HG03432 (cell line): ENCODE measurements around the gene NHLH2.

Experiments
- ATAC-seq: cut with Tn5 transposase; IDR thresholded peaks from one replicate; pipeline ENCODE4 v1.9.1; 2021; ENCODE audit warnings: mild to moderate bottlenecking, moderate library complexity; ENCODE audit not compliant: unreplicated experiment

NHLH2 gene

GRCh38 chr1:115805597-115805996 lies 35.3 kb downstream of the NHLH2 start:
- ATAC-seq: no peak

- no peak for ATAC-seq
Observed at GRCh38 chr1:115802416-115802815, 38.5 kb downstream of the NHLH2 start.

DNA sequence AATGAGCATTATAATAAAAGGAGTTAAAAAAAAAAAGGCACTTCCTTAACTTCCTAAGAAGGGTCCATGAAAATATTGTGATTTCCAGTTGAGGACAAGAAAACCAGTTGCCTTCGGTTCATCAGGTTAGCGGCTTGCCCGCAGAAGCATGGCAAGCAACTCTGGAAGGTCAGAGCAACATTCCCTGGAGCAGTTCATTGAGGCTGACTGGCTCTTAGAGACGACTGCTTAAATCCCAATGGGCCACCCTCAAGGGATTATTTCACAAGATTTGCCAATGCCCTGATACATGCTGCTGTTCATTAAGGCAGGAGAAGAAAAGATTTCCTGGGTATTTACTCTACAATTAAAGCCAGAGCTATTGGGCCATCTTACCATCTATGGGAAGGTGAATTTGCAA lies 43.4 kb downstream of the NHLH2 start:
- ATAC-seq: no peak

DNA sequence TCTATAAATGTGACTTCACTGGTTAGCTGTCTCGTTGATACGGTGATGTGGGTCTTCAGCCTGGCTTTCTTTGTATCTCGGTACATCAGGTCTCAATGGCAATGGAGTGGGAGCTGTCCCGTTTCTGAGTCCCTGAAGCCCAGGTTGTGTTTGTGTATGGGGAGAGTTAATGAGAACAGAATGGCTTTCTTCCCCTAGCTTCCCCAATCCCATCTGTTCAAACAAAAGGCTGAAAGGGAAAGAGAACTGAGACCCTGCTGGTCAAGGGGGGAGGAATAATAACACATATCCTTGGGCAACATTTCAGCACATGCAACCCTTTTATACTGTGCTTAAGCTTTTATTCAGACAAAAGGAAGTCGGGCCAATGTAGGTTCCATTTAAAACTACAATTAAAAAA lies 44.0 kb downstream of the NHLH2 start:
- no peak for ATAC-seq

- no peak for ATAC-seq
Observed at GRCh38 chr1:115796036-115796435, 44.9 kb downstream of the NHLH2 start.

- no peak for ATAC-seq
Observed at GRCh38 chr1:115794976-115795639, 45.8 kb downstream of the NHLH2 start.

DNA sequence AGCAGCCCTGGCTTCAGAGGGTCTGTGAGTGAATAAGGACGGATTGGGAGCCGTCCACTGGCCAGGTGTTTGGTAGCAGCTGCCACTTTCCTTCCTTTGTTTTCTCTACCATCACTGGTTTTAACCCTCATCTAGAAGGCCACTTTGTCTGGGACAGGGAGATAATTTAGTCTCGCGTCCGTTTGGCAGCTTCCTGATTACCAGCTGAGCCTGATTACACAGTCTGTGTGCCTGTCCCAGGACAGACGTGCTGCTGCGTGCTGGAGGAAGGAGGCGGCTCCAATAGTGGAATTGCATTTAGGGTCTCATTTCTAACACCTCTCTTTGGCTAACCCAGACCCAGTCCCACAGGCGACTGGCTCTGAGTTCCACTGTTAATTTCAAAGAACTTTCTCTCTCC lies 47.8 kb downstream of the NHLH2 start:
- no peak for ATAC-seq

GRCh38 chr1:115791816-115792215 lies 49.1 kb downstream of the NHLH2 start:
- ATAC-seq: no peak

- no peak for ATAC-seq
Observed at GRCh38 chr1:115790846-115791245, 50.1 kb downstream of the NHLH2 start.

- no peak for ATAC-seq
Observed at GRCh38 chr1:115790356-115790755, 50.6 kb downstream of the NHLH2 start.
